IMR-90 (cell line): Measurements from ENCODE around the gene TENM4. TPM values are rescaled to one million over a fixed set of nuclear protein-coding genes. Genes with fewer than 3 reads are reported as not detected.

Experiments
- ATAC-seq: fragments of 200-7000 bp; cut with Tn5 transposase; 2 replicates; pipeline ENCODE4 v1.9.1; 2020; ENCODE audit warnings: low read depth, mild to moderate bottlenecking, moderate library complexity
- BruUV-seq: library from RNA; stranded (reverse); fragments of 400-500 nt; replicated peaks from 2 replicates; lab custom pipeline; 2021; lab: Mats Ljungman, UMichigan
- CTCF ChIA-PET: fragments of 300-600 bp; formaldehyde crosslinking; extraction: SDS; loops from one replicate; lab custom pipeline; 2021; ENCODE audit warnings: antibody characterized with exemption; lab: Yijun Ruan, JAX
- POLR2A ChIA-PET: fragments of 300-600 bp; sonication (Branson Sonifier 250); formaldehyde crosslinking; loops from one replicate; lab custom pipeline; 2022; ENCODE audit warnings: antibody characterized with exemption; ENCODE audit not compliant: unreplicated experiment; lab: Charles Lee
- DNase-seq: peaks from one replicate; pipeline ENCODE4 v3.0.0; 2013
- H2AFZ ChIP-seq: replicated peaks from 2 replicates; pipeline ENCODE3; 2013; ENCODE audit warnings: low read length, mild to moderate bottlenecking; ENCODE audit not compliant: poor library complexity
- H2AK5ac ChIP-seq: 2 replicates; pipeline ENCODE4 v1.6.1; 2013; ENCODE audit warnings: low read depth, low read length, inconsistent platforms
- H2AK9ac ChIP-seq: replicated peaks from 2 replicates; pipeline ENCODE3; 2013; ENCODE audit warnings: mild to moderate bottlenecking, low read depth, low read length, moderate library complexity; ENCODE audit not compliant: poor library complexity
- H2BK120ac ChIP-seq: 2 replicates; pipeline ENCODE4 v1.6.1; 2013; ENCODE audit warnings: low read depth, low read length, inconsistent platforms
- H2BK15ac ChIP-seq: 3 replicates; pipeline ENCODE4 v1.6.1; 2013; ENCODE audit warnings: low read depth, low read length, inconsistent platforms
- H2BK20ac ChIP-seq: 2 replicates; pipeline ENCODE4 v1.6.1; 2013; ENCODE audit warnings: low read depth, mild to moderate bottlenecking, inconsistent platforms, low read length, moderate library complexity
- H2BK5ac ChIP-seq: 2 replicates; pipeline ENCODE4 v1.6.1; 2013; ENCODE audit warnings: mild to moderate bottlenecking, low read depth, low read length, inconsistent platforms; ENCODE audit not compliant: poor library complexity, severe bottlenecking
- H3K14ac ChIP-seq: replicated peaks from 2 replicates; pipeline ENCODE4 v1.6.1; 2013; ENCODE audit warnings: low read depth, low read length, inconsistent platforms
- H3K18ac ChIP-seq: 2 replicates; pipeline ENCODE4 v1.6.1; 2013; ENCODE audit warnings: low read depth, low read length, control low read depth
- H3K23ac ChIP-seq: 2 replicates; pipeline ENCODE4 v1.6.1; 2013; ENCODE audit warnings: low read depth, low read length, inconsistent platforms
- H3K27ac ChIP-seq: 2 replicates; pipeline ENCODE4 v1.5.1; 2013; ENCODE audit warnings: mild to moderate bottlenecking, control low read depth, low read length; ENCODE audit not compliant: insufficient read depth
- H3K27me3 ChIP-seq: 2 replicates; pipeline ENCODE4 v1.6.1; 2013; ENCODE audit warnings: low read length; ENCODE audit not compliant: control insufficient read depth, insufficient read depth
- H3K36me3 ChIP-seq: 2 replicates; pipeline ENCODE4 v1.6.1; 2013; ENCODE audit warnings: low read length, mixed read lengths; ENCODE audit not compliant: control insufficient read depth, insufficient read depth
- H3K4ac ChIP-seq: 2 replicates; pipeline ENCODE4 v1.6.1; 2013; ENCODE audit warnings: low read depth, low read length, inconsistent platforms
- H3K4me1 ChIP-seq: 2 replicates; pipeline ENCODE4 v1.6.1; 2013; ENCODE audit warnings: low read length, mixed read lengths; ENCODE audit not compliant: control insufficient read depth, insufficient read depth
- H3K4me2 ChIP-seq: 2 replicates; pipeline ENCODE4 v1.6.1; 2013; ENCODE audit warnings: low read depth, mild to moderate bottlenecking, control low read depth, low read length, moderate library complexity
- H3K4me3 ChIP-seq: 2 replicates; pipeline ENCODE4 v1.5.1; 2013; ENCODE audit warnings: low read depth, mild to moderate bottlenecking, control low read depth, low read length, moderate library complexity; ENCODE audit not compliant: insufficient read depth
- H3K56ac ChIP-seq: 2 replicates; pipeline ENCODE4 v1.6.1; 2013; ENCODE audit warnings: low read length, inconsistent platforms; ENCODE audit not compliant: insufficient read depth; ENCODE audit errors: extremely low read depth
- H3K79me1 ChIP-seq, 2 experiments: 2 replicates each; pipeline ENCODE4 v1.6.1; 2013; ENCODE audit warnings: low read length in 2 of 2, inconsistent platforms in 1 of 2, low read depth in 1 of 2
- H3K9ac ChIP-seq: 2 replicates; pipeline ENCODE4 v1.6.1; 2013; ENCODE audit warnings: low read depth, low read length, control low read depth
- H3K9me1 ChIP-seq: 2 replicates; pipeline ENCODE4 v1.6.1; 2013; ENCODE audit warnings: low read length, inconsistent platforms; ENCODE audit not compliant: insufficient read depth
- H3K9me3 ChIP-seq: 2 replicates; pipeline ENCODE4 v1.6.1; 2013; ENCODE audit warnings: low read length; ENCODE audit not compliant: control insufficient read depth, insufficient read depth
- H4K20me1 ChIP-seq: 2 replicates; pipeline ENCODE4 v1.6.1; 2013; ENCODE audit warnings: low read length, inconsistent platforms; ENCODE audit not compliant: insufficient read depth
- H4K5ac ChIP-seq: 2 replicates; pipeline ENCODE4 v1.6.1; 2013; ENCODE audit warnings: mild to moderate bottlenecking, low read depth, low read length, control low read depth
- H4K8ac ChIP-seq, 2 experiments: 2 replicates each; pipeline ENCODE4 v1.6.1; 2013; ENCODE audit warnings: low read depth in 2 of 2, low read length in 2 of 2, control low read depth in 1 of 2, inconsistent platforms in 1 of 2
- H4K91ac ChIP-seq: 2 replicates; pipeline ENCODE4 v1.6.1; 2013; ENCODE audit warnings: low read depth, low read length, inconsistent platforms; ENCODE audit not compliant: insufficient read depth
- BHLHE40 ChIP-seq: fragments of 150-350 bp; IDR thresholded peaks from 2 replicates; pipeline ENCODE4 v1.6.1; 2016; ENCODE audit warnings: mild to moderate bottlenecking, low read depth, low read length
- CEBPB ChIP-seq: IDR thresholded peaks from 2 replicates; pipeline ENCODE4 v1.6.1; 2012; ENCODE audit warnings: low read depth, low read length, improper control_type of control experiment
- CHD1 ChIP-seq: IDR thresholded peaks from 2 replicates; pipeline ENCODE4 v1.6.1; 2012; ENCODE audit warnings: low read depth, low read length, improper control_type of control experiment
- FOS ChIP-seq: fragments of 150-350 bp; IDR thresholded peaks from 2 replicates; pipeline ENCODE4 v1.6.1; 2016; ENCODE audit warnings: low read depth, low read length
- MAFK ChIP-seq: IDR thresholded peaks from 2 replicates; pipeline ENCODE4 v1.6.1; 2012; ENCODE audit warnings: low read depth, low read length, improper control_type of control experiment
- MAZ ChIP-seq: IDR thresholded peaks from 2 replicates; pipeline ENCODE4 v1.6.1; 2012; ENCODE audit warnings: low read depth, mild to moderate bottlenecking, low read length, improper control_type of control experiment, moderate library complexity, borderline replicate concordance
- MXI1 ChIP-seq: IDR thresholded peaks from 2 replicates; pipeline ENCODE4 v1.6.1; 2012; ENCODE audit warnings: low read depth, mild to moderate bottlenecking, low read length, moderate library complexity, borderline replicate concordance
- POLR2A ChIP-seq: IDR thresholded peaks from 2 replicates; pipeline ENCODE4 v1.6.1; 2012; ENCODE audit warnings: mild to moderate bottlenecking, low read depth, low read length
- RAD21 ChIP-seq: IDR thresholded peaks from 2 replicates; pipeline ENCODE4 v1.6.1; 2012; ENCODE audit warnings: low read length, improper control_type of control experiment
- RFX5 ChIP-seq: IDR thresholded peaks from 2 replicates; pipeline ENCODE4 v1.8.0; 2012; ENCODE audit warnings: low read depth, mild to moderate bottlenecking, low read length, moderate library complexity
- SMC3 ChIP-seq: fragments of 150-350 bp; IDR thresholded peaks from 2 replicates; pipeline ENCODE4 v1.6.1; 2016; ENCODE audit warnings: low read depth, mild to moderate bottlenecking, antibody characterized with exemption, low read length, moderate library complexity
- WGBS, 2 experiments: methylation state at CpG; one replicate each; pipeline versions ENCODE4 v1.1.5 to v1.1.7; 2013; ENCODE audit warnings: missing lambda C conversion rate in 2 of 2; ENCODE audit not compliant: insufficient read length in 1 of 2; ENCODE audit errors: extremely low coverage in 2 of 2; 5-methylcytosine and 5-hydroxymethylcytosine counted together
- dilution Hi-C: fragments of 300-500 bp; cut with HindIII; formaldehyde crosslinking; loops from one replicate; pipeline ENCODE4 v1.14.3; 2018; ENCODE audit warnings: low sequenced_read_pairs; ENCODE audit not compliant: unreplicated experiment
- in situ Hi-C: fragments of 300-500 bp; cut with MboI; formaldehyde crosslinking; loops from 3 replicates; pipeline ENCODE4 v1.14.3; 2019; ENCODE audit warnings: low sequenced_read_pairs, inconsistent platforms, mixed read lengths
- intact Hi-C: fragments of 100-400 bp; cut with micrococcal nuclease; formaldehyde crosslinking; loops from 2 replicates; pipeline ENCODE4 v1.10.0; 2022
- polyA plus RNA-seq, 3 experiments: library from polyadenylated mRNA; depleted of rRNA; stranded (reverse); fragments of >200 nt; gene quantifications; 2 replicates each; pipeline ENCODE4 v1.2.3, GENCODE V29; 2012; ENCODE audit warnings: low replicate concordance in 1 of 3
- total RNA-seq: library from RNA; depleted of rRNA; stranded (reverse); fragments of >200 nt; gene quantifications from 2 replicates; pipeline ENCODE4 v1.2.3, GENCODE V29; 2012
- TF ChIP-seq, protein P1 (sequence below): conservative IDR thresholded peaks from 2 replicates; pipeline ENCODE4 v1.5.1; 2012; ENCODE audit warnings: mild to moderate bottlenecking, low read depth, low read length, improper control_type of control experiment
- TF ChIP-seq, protein P2 (sequence below): fragments of 150-350 bp; IDR thresholded peaks from 2 replicates; pipeline ENCODE4 v1.6.1; 2017; ENCODE audit warnings: mild to moderate bottlenecking, antibody characterized with exemption, low read length, low read depth
- TF ChIP-seq, protein P3 (sequence below): fragments of 150-350 bp; IDR thresholded peaks from 2 replicates; pipeline ENCODE4 v1.6.1; 2016; ENCODE audit warnings: low read depth, mild to moderate bottlenecking, low read length, moderate library complexity, borderline replicate concordance

The TENM4 gene
- total and polyA plus RNA-seq, 2 of the 4 experiments (the other 2 are of a cell fraction), result 7.4 to 9.0 TPM

DNA sequence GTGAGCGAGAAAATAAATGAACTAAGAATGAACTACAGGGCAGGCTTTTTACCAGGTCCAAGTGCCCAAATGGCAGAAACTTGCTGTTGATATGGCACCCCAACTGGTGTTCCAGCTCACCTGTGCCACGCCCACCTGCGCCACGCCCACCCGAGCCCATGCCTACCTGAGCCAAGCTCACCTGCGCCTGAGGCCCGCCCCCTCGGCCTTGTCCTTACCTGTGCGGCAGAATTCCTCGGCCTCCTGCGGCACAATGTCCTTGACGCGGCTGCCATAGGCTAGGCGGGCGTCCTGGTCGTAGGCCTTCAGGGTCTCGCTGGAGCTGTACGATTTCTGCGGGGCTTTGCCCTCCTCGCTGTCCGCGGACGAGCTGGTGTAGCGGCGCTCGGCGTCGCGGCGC is 371.3 kb downstream of the TENM4 start:
- Histone ChIP-seq H3K9ac (no peak overlapping the region), H2AK5ac (no peak overlapping the region), H3K56ac (no peak overlapping the region), H3K9me3 (no peaks in the 10 kb centered on the region), H2BK5ac (no peak overlapping the region), H4K91ac (no peak overlapping the region), H3K14ac (no peak overlapping the region), H2AFZ (no peak overlapping the region), H3K23ac (no peak overlapping the region), H3K18ac (no peak overlapping the region), H3K4me2 (no peak overlapping the region), H3K4me3 (no peak overlapping the region), H4K5ac (no peak overlapping the region), H3K4me1 (peaks cover 5% of the 10 kb centered on the region; the same call in 1 of the 2 replicates), H4K8ac (no peak overlapping the region), H2AK9ac (no peak overlapping the region), H2BK120ac (no peak overlapping the region), H4K20me1 (no peaks in the 10 kb centered on the region), H3K79me1 (no peaks in the 10 kb centered on the region), H3K9me1 (peaks cover 5% of the 10 kb centered on the region; the same call in 1 of the 2 replicates), H2BK15ac (no peak overlapping the region), H3K36me3 (no peaks in the 10 kb centered on the region; the same call in 1 of the 2 replicates), H3K4ac (no peak overlapping the region), H3K27me3 (no peaks in the 10 kb centered on the region), H2BK20ac (no peak overlapping the region), H3K27ac (no peak overlapping the region)
- ATAC-seq (no peak), DNase-seq (no peak)
- ChIA-PET CTCF (no interaction called here), POLR2A (no interaction called here)
- intact Hi-C loops, result no loop called here
- WGBS, 2 experiments, result 95% methylated on average over 19 of the region's 30 CpGs; no CpG with 5 or more reads in 1 of the 2 experiments
- in situ Hi-C loops, result no loop called here
- no TSS peak for BruUV-seq
- TF ChIP-seq BHLHE40 (no peak), MXI1 (no peak), MAZ (no peak), RFX5 (no peak), CEBPB (no peak), FOS (no peak), SMC3 (no peak), RAD21 (no peak), POLR2A (no peak), CHD1 (no peak), MAFK (no peak)
- TF ChIP-seq, protein P1, sequence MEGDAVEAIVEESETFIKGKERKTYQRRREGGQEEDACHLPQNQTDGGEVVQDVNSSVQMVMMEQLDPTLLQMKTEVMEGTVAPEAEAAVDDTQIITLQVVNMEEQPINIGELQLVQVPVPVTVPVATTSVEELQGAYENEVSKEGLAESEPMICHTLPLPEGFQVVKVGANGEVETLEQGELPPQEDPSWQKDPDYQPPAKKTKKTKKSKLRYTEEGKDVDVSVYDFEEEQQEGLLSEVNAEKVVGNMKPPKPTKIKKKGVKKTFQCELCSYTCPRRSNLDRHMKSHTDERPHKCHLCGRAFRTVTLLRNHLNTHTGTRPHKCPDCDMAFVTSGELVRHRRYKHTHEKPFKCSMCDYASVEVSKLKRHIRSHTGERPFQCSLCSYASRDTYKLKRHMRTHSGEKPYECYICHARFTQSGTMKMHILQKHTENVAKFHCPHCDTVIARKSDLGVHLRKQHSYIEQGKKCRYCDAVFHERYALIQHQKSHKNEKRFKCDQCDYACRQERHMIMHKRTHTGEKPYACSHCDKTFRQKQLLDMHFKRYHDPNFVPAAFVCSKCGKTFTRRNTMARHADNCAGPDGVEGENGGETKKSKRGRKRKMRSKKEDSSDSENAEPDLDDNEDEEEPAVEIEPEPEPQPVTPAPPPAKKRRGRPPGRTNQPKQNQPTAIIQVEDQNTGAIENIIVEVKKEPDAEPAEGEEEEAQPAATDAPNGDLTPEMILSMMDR, result no peak
- TF ChIP-seq, protein P2, sequence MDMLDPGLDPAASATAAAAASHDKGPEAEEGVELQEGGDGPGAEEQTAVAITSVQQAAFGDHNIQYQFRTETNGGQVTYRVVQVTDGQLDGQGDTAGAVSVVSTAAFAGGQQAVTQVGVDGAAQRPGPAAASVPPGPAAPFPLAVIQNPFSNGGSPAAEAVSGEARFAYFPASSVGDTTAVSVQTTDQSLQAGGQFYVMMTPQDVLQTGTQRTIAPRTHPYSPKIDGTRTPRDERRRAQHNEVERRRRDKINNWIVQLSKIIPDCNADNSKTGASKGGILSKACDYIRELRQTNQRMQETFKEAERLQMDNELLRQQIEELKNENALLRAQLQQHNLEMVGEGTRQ, result no peak
- TF ChIP-seq, protein P3, sequence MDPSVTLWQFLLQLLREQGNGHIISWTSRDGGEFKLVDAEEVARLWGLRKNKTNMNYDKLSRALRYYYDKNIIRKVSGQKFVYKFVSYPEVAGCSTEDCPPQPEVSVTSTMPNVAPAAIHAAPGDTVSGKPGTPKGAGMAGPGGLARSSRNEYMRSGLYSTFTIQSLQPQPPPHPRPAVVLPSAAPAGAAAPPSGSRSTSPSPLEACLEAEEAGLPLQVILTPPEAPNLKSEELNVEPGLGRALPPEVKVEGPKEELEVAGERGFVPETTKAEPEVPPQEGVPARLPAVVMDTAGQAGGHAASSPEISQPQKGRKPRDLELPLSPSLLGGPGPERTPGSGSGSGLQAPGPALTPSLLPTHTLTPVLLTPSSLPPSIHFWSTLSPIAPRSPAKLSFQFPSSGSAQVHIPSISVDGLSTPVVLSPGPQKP, result no peak
- dilution Hi-C loops, result no loop called here
